Measurements from ENCODE around the gene EMILIN2. TPM values are rescaled to one million over a fixed set of nuclear protein-coding genes. Genes with fewer than 3 reads are reported as not detected.
"Not testable (repeated sequence)": the region's sequence is repeated elsewhere in the genome, so short reads cannot be mapped to it uniquely, and the experiment has no call there.

Gene EMILIN2
- total RNA-seq, 1 donor from 2014 or later = 29.6 TPM

- H3K9ac ChIP-seq (ENCODE audit: low read length) = peak overlapping the region; percentile 75
- H3K36me3 Mint-ChIP-seq (ENCODE audit: low read depth, unreplicated experiment) = no peaks in the 10 kb centered on the region
- no peaks in the 10 kb centered on the region for H3K79me2 ChIP-seq (ENCODE audit: insufficient read depth, low read length)
- H3K4me1 Mint-ChIP-seq (ENCODE audit: low read depth, unreplicated experiment) = peaks cover 5% of the 10 kb centered on the region
- peak overlapping the region; percentile 88 for H3K4me3 Mint-ChIP-seq (ENCODE audit: unreplicated experiment)
- peak overlapping the region; percentile 86 for H3K4me2 ChIP-seq (ENCODE audit: low read length)
- TF ChIP-seq EZH2 (IDR thresholded peaks at IDR 0.05; ENCODE audit: insufficient read depth, low read length) (no peak), CTCF (IDR thresholded peaks at IDR 0.05; ENCODE audit: insufficient read depth, low read depth, low read length) (no peak)
- no peaks in the 10 kb centered on the region for H3K27me3 Mint-ChIP-seq (ENCODE audit: low read depth, unreplicated experiment)
- H4K20me1 ChIP-seq (ENCODE audit: insufficient read depth, low read length) = no peaks in the 10 kb centered on the region
- H3K27ac ChIP-seq (ENCODE audit: low read depth, low read length) = no peak overlapping the region
- H3K9me3 ChIP-seq (ENCODE audit: insufficient read depth, low read depth, low read length) = no peaks in the 10 kb centered on the region
- FAIRE-seq = no peak
- peaks cover 22% of the 10 kb centered on the region for H3K27me3 ChIP-seq (ENCODE audit: insufficient read depth, low read length)
- H3K27ac Mint-ChIP-seq (ENCODE audit: unreplicated experiment) = peak overlapping the region; percentile 86
- peak overlapping the region; percentile 56 for H3K4me3 ChIP-seq (ENCODE audit: insufficient read depth, low read depth, low read length)
- no peak for DNase-seq (ENCODE audit: low read depth)
- H3K4me1 ChIP-seq (ENCODE audit: insufficient read depth, low read length) = peaks cover 6% of the 10 kb centered on the region
- no peaks in the 10 kb centered on the region for H3K36me3 ChIP-seq (ENCODE audit: insufficient read depth, low read length)
- H3K9me3 Mint-ChIP-seq (ENCODE audit: unreplicated experiment) = no peaks in the 10 kb centered on the region
- no peak overlapping the region for H2AFZ ChIP-seq (ENCODE audit: low read depth, low read length)
These were observed 1.7 kb downstream of the EMILIN2 start for GRCh38 chr18:2848247-2849246.

GRCh38 chr18:2850816-2851215, 4.0 kb downstream of the EMILIN2 start:
- no peaks in the 10 kb centered on the region for H3K27me3 Mint-ChIP-seq (ENCODE audit: low read depth, unreplicated experiment)
- no peak overlapping the region for H3K9ac ChIP-seq (ENCODE audit: low read length)
- H3K4me3 ChIP-seq (ENCODE audit: insufficient read depth, low read depth, low read length) = no peak overlapping the region
- FAIRE-seq (no peak), DNase-seq (ENCODE audit: low read depth) (no peak)
- H2AFZ ChIP-seq (ENCODE audit: low read depth, low read length) = no peak overlapping the region
- no peak overlapping the region for H3K27ac ChIP-seq (ENCODE audit: low read depth, low read length)
- H3K4me1 ChIP-seq (ENCODE audit: insufficient read depth, low read length) = peaks cover 6% of the 10 kb centered on the region
- peaks cover 11% of the 10 kb centered on the region for H3K27me3 ChIP-seq (ENCODE audit: insufficient read depth, low read length)
- H3K36me3 Mint-ChIP-seq (ENCODE audit: low read depth, unreplicated experiment) = peaks cover 2% of the 10 kb centered on the region
- no peaks in the 10 kb centered on the region for H3K9me3 Mint-ChIP-seq (ENCODE audit: unreplicated experiment)
- H3K79me2 ChIP-seq (ENCODE audit: insufficient read depth, low read length) = no peaks in the 10 kb centered on the region
- H3K4me1 Mint-ChIP-seq (ENCODE audit: low read depth, unreplicated experiment) = peaks cover 18% of the 10 kb centered on the region
- no peak overlapping the region for H3K4me2 ChIP-seq (ENCODE audit: low read length)
- TF ChIP-seq CTCF (IDR thresholded peaks at IDR 0.05; ENCODE audit: insufficient read depth, low read depth, low read length) (no peak), EZH2 (IDR thresholded peaks at IDR 0.05; ENCODE audit: insufficient read depth, low read length) (no peak)
- no peak overlapping the region for H3K4me3 Mint-ChIP-seq (ENCODE audit: unreplicated experiment)
- H4K20me1 ChIP-seq (ENCODE audit: insufficient read depth, low read length) = no peaks in the 10 kb centered on the region
- no peaks in the 10 kb centered on the region for H3K9me3 ChIP-seq (ENCODE audit: insufficient read depth, low read depth, low read length)
- H3K36me3 ChIP-seq (ENCODE audit: insufficient read depth, low read length) = no peaks in the 10 kb centered on the region
- no peak overlapping the region for H3K27ac Mint-ChIP-seq (ENCODE audit: unreplicated experiment)

GRCh38 chr18:2851771-2852170, 5.0 kb downstream of the EMILIN2 start:
- no peak for TF ChIP-seq CTCF (IDR thresholded peaks at IDR 0.05; ENCODE audit: insufficient read depth, low read depth, low read length)
- TF ChIP-seq EZH2 (IDR thresholded peaks at IDR 0.05; ENCODE audit: insufficient read depth, low read length) = no peak
- Mint-ChIP-seq H3K4me1 (ENCODE audit: low read depth, unreplicated experiment) (peaks cover 22% of the 10 kb centered on the region), H3K36me3 (ENCODE audit: low read depth, unreplicated experiment) (peaks cover 2% of the 10 kb centered on the region), H3K27me3 (ENCODE audit: low read depth, unreplicated experiment) (no peaks in the 10 kb centered on the region), H3K27ac (ENCODE audit: unreplicated experiment) (no peak overlapping the region), H3K9me3 (ENCODE audit: unreplicated experiment) (no peaks in the 10 kb centered on the region), H3K4me3 (ENCODE audit: unreplicated experiment) (no peak overlapping the region)
- Histone ChIP-seq H3K4me2 (ENCODE audit: low read length) (no peak overlapping the region), H3K79me2 (ENCODE audit: insufficient read depth, low read length) (no peaks in the 10 kb centered on the region), H3K36me3 (ENCODE audit: insufficient read depth, low read length) (no peaks in the 10 kb centered on the region), H4K20me1 (ENCODE audit: insufficient read depth, low read length) (no peaks in the 10 kb centered on the region), H3K4me1 (ENCODE audit: insufficient read depth, low read length) (peaks cover 6% of the 10 kb centered on the region), H3K27ac (ENCODE audit: low read depth, low read length) (no peak overlapping the region), H3K27me3 (ENCODE audit: insufficient read depth, low read length) (peaks cover 11% of the 10 kb centered on the region), H3K9me3 (ENCODE audit: insufficient read depth, low read depth, low read length) (no peaks in the 10 kb centered on the region), H3K9ac (ENCODE audit: low read length) (no peak overlapping the region), H3K4me3 (ENCODE audit: insufficient read depth, low read depth, low read length) (no peak overlapping the region), H2AFZ (ENCODE audit: low read depth, low read length) (no peak overlapping the region)
- no peak for FAIRE-seq
- no peak for DNase-seq (ENCODE audit: low read depth)

- not testable (repeated sequence) for H4K20me1 ChIP-seq (ENCODE audit: insufficient read depth, low read length); FAIRE-seq; H3K27me3 Mint-ChIP-seq (ENCODE audit: low read depth, unreplicated experiment); H3K4me3 Mint-ChIP-seq (ENCODE audit: unreplicated experiment); H3K9me3 ChIP-seq (ENCODE audit: insufficient read depth, low read depth, low read length); H3K4me2 ChIP-seq (ENCODE audit: low read length); H3K9me3 Mint-ChIP-seq (ENCODE audit: unreplicated experiment); H3K36me3 ChIP-seq (ENCODE audit: insufficient read depth, low read length); H3K79me2 ChIP-seq (ENCODE audit: insufficient read depth, low read length); DNase-seq (ENCODE audit: low read depth); H3K4me3 ChIP-seq (ENCODE audit: insufficient read depth, low read depth, low read length); H3K9ac ChIP-seq (ENCODE audit: low read length); H3K27ac Mint-ChIP-seq (ENCODE audit: unreplicated experiment); H3K27ac ChIP-seq (ENCODE audit: low read depth, low read length); H3K36me3 Mint-ChIP-seq (ENCODE audit: low read depth, unreplicated experiment); H2AFZ ChIP-seq (ENCODE audit: low read depth, low read length); H3K4me1 ChIP-seq (ENCODE audit: insufficient read depth, low read length)
- peaks cover 25% of the 10 kb centered on the region for H3K4me1 Mint-ChIP-seq (ENCODE audit: low read depth, unreplicated experiment)
- H3K27me3 ChIP-seq (ENCODE audit: insufficient read depth, low read length) = peaks cover 11% of the 10 kb centered on the region
These were observed 5.7 kb downstream of the EMILIN2 start for GRCh38 chr18:2852460-2852859.

All from astrocyte (in vitro differentiated cells and primary cell).